CD4-positive, alpha-beta T cell treated with Interleukin-6 at 100 ng/mL for 8 hours (primary cell): ENCODE data around the gene LCE1C.

ENCODE experiments used
- DNase-seq: peaks from one replicate; pipeline ENCODE4 v3.0.0-alpha.2; 2020; ENCODE audit warnings: mixed read lengths, low spot score

LCE1C gene

GRCh38 chr1:152759453-152760173, 46.8 kb downstream of the LCE1C start:
- DNase-seq: no peak

- DNase-seq: no peak
Observed at GRCh38 chr1:152758636-152759035, 47.8 kb downstream of the LCE1C start.

GRCh38 chr1:152757747-152758146, 48.7 kb downstream of the LCE1C start, which contains the start of gene KPRP:
Gene KPRP (plus strand): TSS chr1:152758025. CDS start chr1:152759589, 1,564 bp downstream.
- no peak for DNase-seq

GRCh38 chr1:152756872-152757271, 49.6 kb downstream of the LCE1C start:
- no peak for DNase-seq
